KMS-11 (cell line): ENCODE data around the gene CD300LG.

Experiments
- H2AFZ ChIP-seq: fragments of 200-600 bp; sonication (generic); 2 replicates; pipeline ENCODE4 v1.6.1; 2016; ENCODE audit warnings: antibody characterized with exemption, mixed run types, low read depth
- H3K27ac ChIP-seq: fragments of 200-600 bp; sonication (generic); 2 replicates; pipeline ENCODE4 v1.6.1; 2016; ENCODE audit warnings: mild to moderate bottlenecking, mixed run types
- H3K27me3 ChIP-seq: fragments of 200-600 bp; sonication (generic); 2 replicates; pipeline ENCODE4 v1.6.1; 2017; ENCODE audit warnings: mild to moderate bottlenecking, low read depth, mixed run types, moderate library complexity; ENCODE audit not compliant: insufficient read depth
- H3K36me3 ChIP-seq: fragments of 200-600 bp; sonication (generic); 2 replicates; pipeline ENCODE4 v1.6.1; 2017; ENCODE audit warnings: mild to moderate bottlenecking, mixed run types; ENCODE audit not compliant: insufficient read depth
- H3K4me1 ChIP-seq: fragments of 200-600 bp; sonication (generic); 2 replicates; pipeline ENCODE4 v1.6.1; 2016; ENCODE audit warnings: mild to moderate bottlenecking, low read depth, mixed run types; ENCODE audit not compliant: poor library complexity, severe bottlenecking
- H3K4me2 ChIP-seq: fragments of 200-600 bp; sonication (generic); 2 replicates; pipeline ENCODE4 v1.7.0; 2016; ENCODE audit warnings: mild to moderate bottlenecking, mixed run types
- H3K4me3 ChIP-seq: fragments of 200-600 bp; sonication (generic); IDR thresholded peaks from 2 replicates; pipeline ENCODE4 v1.6.1; 2017; ENCODE audit warnings: low read depth, low read length, mixed read lengths; ENCODE audit not compliant: insufficient read depth
- H3K79me2 ChIP-seq: fragments of 200-600 bp; sonication (generic); 2 replicates; pipeline ENCODE4 v1.6.1; 2016; ENCODE audit warnings: low read depth, mixed run types; ENCODE audit not compliant: insufficient read depth
- H3K9ac ChIP-seq: fragments of 200-600 bp; sonication (generic); 2 replicates; pipeline ENCODE4 v1.6.1; 2016; ENCODE audit warnings: mild to moderate bottlenecking, mixed run types
- H4K20me1 ChIP-seq: fragments of 200-600 bp; sonication (generic); 2 replicates; pipeline ENCODE4 v1.6.1; 2016; ENCODE audit warnings: mild to moderate bottlenecking, mixed run types; ENCODE audit not compliant: insufficient read depth
- TF ChIP-seq, protein P1 (sequence below): fragments of 200-600 bp; sonication (generic); conservative IDR thresholded peaks from 2 replicates; pipeline ENCODE4 v1.6.1; 2017; ENCODE audit warnings: low read depth, mild to moderate bottlenecking, antibody characterized with exemption, low read length, moderate library complexity, mixed read lengths

Gene CD300LG

DNA sequence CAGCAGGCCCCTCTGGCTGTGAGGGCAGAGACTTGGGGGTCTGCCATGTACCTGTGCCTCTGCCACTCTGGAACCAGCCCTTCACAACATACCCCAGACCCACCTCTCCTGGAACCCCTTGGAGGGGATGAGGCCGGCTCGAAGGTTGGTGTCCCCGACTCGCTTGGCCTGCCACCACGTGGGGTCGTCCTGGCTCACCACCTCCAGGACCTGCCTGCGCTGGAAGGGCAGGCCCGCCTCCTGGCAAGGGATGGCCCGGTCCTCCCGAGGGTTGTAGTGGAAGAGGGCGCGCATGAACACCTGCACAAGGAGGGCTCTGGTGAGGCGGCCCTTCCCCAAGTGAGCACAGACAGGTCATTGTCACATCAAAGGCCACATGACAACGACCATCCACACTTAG lies 26.2 kb upstream of the CD300LG start:
- no peak overlapping the region for H3K9ac ChIP-seq
- H3K79me2 ChIP-seq: no peaks in the 10 kb centered on the region
- H3K27ac ChIP-seq: no peak overlapping the region
- H3K27me3 ChIP-seq: no peaks in the 10 kb centered on the region
- no peaks in the 10 kb centered on the region for H4K20me1 ChIP-seq
- TF ChIP-seq, protein P1, sequence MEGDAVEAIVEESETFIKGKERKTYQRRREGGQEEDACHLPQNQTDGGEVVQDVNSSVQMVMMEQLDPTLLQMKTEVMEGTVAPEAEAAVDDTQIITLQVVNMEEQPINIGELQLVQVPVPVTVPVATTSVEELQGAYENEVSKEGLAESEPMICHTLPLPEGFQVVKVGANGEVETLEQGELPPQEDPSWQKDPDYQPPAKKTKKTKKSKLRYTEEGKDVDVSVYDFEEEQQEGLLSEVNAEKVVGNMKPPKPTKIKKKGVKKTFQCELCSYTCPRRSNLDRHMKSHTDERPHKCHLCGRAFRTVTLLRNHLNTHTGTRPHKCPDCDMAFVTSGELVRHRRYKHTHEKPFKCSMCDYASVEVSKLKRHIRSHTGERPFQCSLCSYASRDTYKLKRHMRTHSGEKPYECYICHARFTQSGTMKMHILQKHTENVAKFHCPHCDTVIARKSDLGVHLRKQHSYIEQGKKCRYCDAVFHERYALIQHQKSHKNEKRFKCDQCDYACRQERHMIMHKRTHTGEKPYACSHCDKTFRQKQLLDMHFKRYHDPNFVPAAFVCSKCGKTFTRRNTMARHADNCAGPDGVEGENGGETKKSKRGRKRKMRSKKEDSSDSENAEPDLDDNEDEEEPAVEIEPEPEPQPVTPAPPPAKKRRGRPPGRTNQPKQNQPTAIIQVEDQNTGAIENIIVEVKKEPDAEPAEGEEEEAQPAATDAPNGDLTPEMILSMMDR: no peak
- no peaks in the 10 kb centered on the region for H3K4me1 ChIP-seq
- no peaks in the 10 kb centered on the region for H3K36me3 ChIP-seq
- H3K4me3 ChIP-seq: no peak overlapping the region
- no peak overlapping the region for H2AFZ ChIP-seq
- no peak overlapping the region for H3K4me2 ChIP-seq

DNA sequence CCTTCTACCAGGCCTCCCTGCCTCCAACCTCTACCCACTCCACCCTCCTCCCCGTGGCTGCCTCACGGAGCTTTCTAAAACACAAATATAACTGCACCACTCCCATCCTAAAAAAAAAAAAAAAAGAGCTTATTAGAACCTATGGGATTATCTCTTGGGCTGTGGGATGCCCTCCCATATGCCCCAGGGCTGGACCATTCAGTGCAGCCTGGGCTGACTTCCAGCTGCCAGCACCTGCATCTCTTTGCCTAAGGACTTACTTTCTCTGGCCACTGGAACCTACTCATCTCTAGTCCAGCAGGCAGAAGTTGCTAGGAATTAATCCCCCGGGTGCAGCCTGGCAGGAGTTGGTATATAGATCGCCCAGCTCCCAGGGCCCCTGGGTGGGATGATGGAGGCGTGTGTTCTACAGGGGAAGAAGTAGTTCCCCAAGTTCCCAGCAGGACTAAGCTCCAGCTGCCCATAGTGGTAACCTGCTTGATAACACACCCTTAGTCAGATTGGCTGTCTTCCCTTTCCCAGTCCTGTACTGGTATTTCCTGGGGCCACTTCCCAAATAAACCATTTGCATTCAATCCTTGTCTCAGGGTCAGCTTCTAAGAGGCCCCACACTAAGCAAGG lies 24.3 kb upstream of the CD300LG start:
- no peak overlapping the region for H3K9ac ChIP-seq
- no peaks in the 10 kb centered on the region for H4K20me1 ChIP-seq
- no peak overlapping the region for H3K27ac ChIP-seq
- H3K36me3 ChIP-seq: no peaks in the 10 kb centered on the region
- no peaks in the 10 kb centered on the region for H3K79me2 ChIP-seq
- H3K27me3 ChIP-seq: no peaks in the 10 kb centered on the region
- no peak overlapping the region for H3K4me2 ChIP-seq
- H3K4me3 ChIP-seq: no peak overlapping the region
- TF ChIP-seq, protein P1: no peak
- no peak overlapping the region for H2AFZ ChIP-seq
- no peaks in the 10 kb centered on the region for H3K4me1 ChIP-seq

DNA sequence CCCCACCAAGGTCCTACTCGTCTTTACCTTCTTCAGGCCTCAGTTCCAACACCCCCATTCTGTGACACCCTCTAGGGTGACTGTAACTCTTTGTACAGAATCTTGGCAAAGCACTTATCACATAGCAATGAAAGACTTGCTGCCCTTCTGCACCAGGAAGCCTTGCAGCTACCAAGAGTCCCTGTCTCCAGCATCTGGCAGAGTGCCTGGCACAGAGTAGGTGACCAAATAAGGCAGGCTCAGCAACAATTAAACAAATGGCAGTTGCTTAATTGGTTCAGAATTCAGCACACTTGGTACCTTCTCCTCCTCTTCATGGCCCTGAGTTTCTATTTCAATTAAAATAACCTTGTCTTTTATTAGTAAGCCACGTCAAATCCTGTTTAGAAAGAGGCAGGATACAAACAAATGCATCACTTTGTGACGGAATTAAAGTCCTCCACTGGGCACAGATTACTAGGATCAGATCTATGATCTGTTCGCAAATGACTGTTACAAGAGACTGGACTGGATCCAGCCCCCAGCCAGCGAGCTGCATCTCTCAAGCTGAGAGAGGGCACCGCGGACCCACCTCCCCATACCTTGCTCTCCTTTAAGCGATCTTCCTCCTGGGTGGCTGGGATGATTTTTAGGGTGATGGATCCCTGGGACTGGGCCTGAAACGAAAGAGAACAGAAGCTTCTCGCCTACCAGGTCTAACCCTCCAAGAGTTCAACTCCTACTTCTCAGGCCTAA lies 23.5 kb upstream of the CD300LG start:
- Histone ChIP-seq H2AFZ (no peak overlapping the region), H4K20me1 (no peaks in the 10 kb centered on the region), H3K36me3 (no peaks in the 10 kb centered on the region), H3K4me3 (no peak overlapping the region), H3K27me3 (no peaks in the 10 kb centered on the region), H3K4me1 (no peaks in the 10 kb centered on the region), H3K79me2 (no peaks in the 10 kb centered on the region), H3K27ac (no peak overlapping the region), H3K9ac (no peak overlapping the region), H3K4me2 (no peak overlapping the region)
- TF ChIP-seq, protein P1: no peak

DNA sequence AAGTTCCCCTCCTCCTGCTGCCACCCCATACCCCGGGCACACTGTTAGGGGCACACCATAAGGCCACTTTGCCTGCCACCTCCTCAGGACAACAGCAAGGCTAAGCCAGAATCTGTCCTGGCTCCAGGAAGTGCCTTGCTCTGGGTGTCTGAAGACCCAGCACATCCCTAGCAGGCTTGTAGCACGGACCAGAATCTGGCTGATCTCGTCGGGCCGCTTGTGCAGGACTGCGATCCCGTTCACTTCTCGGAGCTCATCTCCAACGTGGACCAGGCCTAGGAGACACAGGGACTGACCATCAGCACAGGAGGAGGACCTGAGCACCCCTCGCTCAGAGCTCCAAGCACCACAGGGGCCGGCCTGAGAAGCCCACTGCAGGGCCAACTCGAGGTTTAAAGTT lies 21.4 kb upstream of the CD300LG start:
- Histone ChIP-seq H3K4me3 (no peak overlapping the region), H3K4me1 (peaks cover 2% of the 10 kb centered on the region), H3K4me2 (no peak overlapping the region), H4K20me1 (no peaks in the 10 kb centered on the region), H3K36me3 (no peaks in the 10 kb centered on the region), H3K27me3 (no peaks in the 10 kb centered on the region), H2AFZ (no peak overlapping the region), H3K9ac (no peak overlapping the region), H3K79me2 (no peaks in the 10 kb centered on the region), H3K27ac (no peak overlapping the region)
- TF ChIP-seq, protein P1: no peak
